Hematopoietic multipotent progenitor cell treated with erythropoietin and hydrocortisone succinate and interleukin-3 and kit ligand, for 6 days (in vitro differentiated cells): ENCODE data around the gene VTI1A.
A peak's percentile ranks its signal among the peaks of the same experiment; 100 is the strongest.

Source experiments
- DNase-seq: peaks from one replicate; pipeline ENCODE4 v3.0.0-alpha.2; 2015

The VTI1A gene

GRCh38 chr10:112816033-112816430 lies 369.0 kb downstream of the VTI1A start:
- DNase-seq = no peak

GRCh38 chr10:112816891-112817290 lies 369.9 kb downstream of the VTI1A start:
- DNase-seq = no peak

- no peak for DNase-seq
These were observed 371.2 kb downstream of the VTI1A start for GRCh38 chr10:112817981-112818777.

- no peak for DNase-seq
These were observed 372.2 kb downstream of the VTI1A start for GRCh38 chr10:112819231-112819630.

- no peak for DNase-seq
These were observed 373.3 kb downstream of the VTI1A start for GRCh38 chr10:112820320-112820719.

- no peak for DNase-seq
These were observed 374.0 kb downstream of the VTI1A start for GRCh38 chr10:112821038-112821437.

GRCh38 chr10:112821663-112822062 lies 374.6 kb downstream of the VTI1A start:
- DNase-seq = no peak

- DNase-seq = no peak
These were observed 376.0 kb downstream of the VTI1A start for GRCh38 chr10:112823007-112823406.

- DNase-seq = no peak
These were observed 376.6 kb downstream of the VTI1A start for GRCh38 chr10:112823604-112824003.

- no peak for DNase-seq
These were observed 379.1 kb downstream of the VTI1A start for GRCh38 chr10:112826018-112826697.

- no peak for DNase-seq
These were observed 380.1 kb downstream of the VTI1A start for GRCh38 chr10:112827086-112827485.

GRCh38 chr10:112827951-112828350 lies 380.9 kb downstream of the VTI1A start:
- DNase-seq = no peak

GRCh38 chr10:112831859-112832258 lies 384.8 kb downstream of the VTI1A start:
- DNase-seq = no peak

- no peak for DNase-seq
These were observed 385.4 kb downstream of the VTI1A start for GRCh38 chr10:112832361-112832878.

- DNase-seq = no peak
These were observed 385.9 kb downstream of the VTI1A start for GRCh38 chr10:112832959-112833358.

GRCh38 chr10:112834751-112835181 lies 387.8 kb downstream of the VTI1A start:
- peak; percentile 2 for DNase-seq

- DNase-seq = no peak
These were observed 388.3 kb downstream of the VTI1A start for GRCh38 chr10:112835217-112835715.

- DNase-seq = no peak
These were observed 389.0 kb downstream of the VTI1A start for GRCh38 chr10:112835944-112836451.

- DNase-seq = no peak
These were observed 391.9 kb downstream of the VTI1A start for GRCh38 chr10:112838784-112839481.

- no peak for DNase-seq
These were observed 393.1 kb downstream of the VTI1A start for GRCh38 chr10:112839928-112840654.

GRCh38 chr10:112841549-112841948 lies 394.5 kb downstream of the VTI1A start:
- DNase-seq = no peak

GRCh38 chr10:112842832-112843360 lies 395.9 kb downstream of the VTI1A start:
- DNase-seq = peak; percentile 7
